SJCRH30 (cell line): ENCODE data around the gene DIAPH3. TPM values are rescaled to one million over a fixed set of nuclear protein-coding genes. Genes with fewer than 3 reads are reported as not detected.

ENCODE experiments used
- DNase-seq, 2 experiments: peaks; one replicate each; pipeline ENCODE4 v3.0.0-alpha.2; 2015 to 2020
- H3K27ac ChIP-seq: fragments of 250-450 bp; sonication (Bioruptor Pico); 2 replicates; pipeline ENCODE4 v1.5.1; 2020; ENCODE audit warnings: mild to moderate bottlenecking, moderate library complexity
- H3K27me3 ChIP-seq: fragments of 250-450 bp; sonication (Bioruptor Pico); 2 replicates; pipeline ENCODE4 v1.5.1; 2020; ENCODE audit warnings: mild to moderate bottlenecking, moderate library complexity
- H3K36me3 ChIP-seq: fragments of 250-450 bp; sonication (Bioruptor Pico); 2 replicates; pipeline ENCODE4 v1.5.1; 2020; ENCODE audit warnings: mild to moderate bottlenecking, moderate library complexity
- H3K4me1 ChIP-seq: fragments of 250-450 bp; sonication (Bioruptor Pico); 2 replicates; pipeline ENCODE4 v1.5.1; 2020; ENCODE audit warnings: mild to moderate bottlenecking, moderate library complexity
- H3K4me3 ChIP-seq: fragments of 250-450 bp; sonication (Bioruptor Pico); 2 replicates; pipeline ENCODE4 v1.5.1; 2020; ENCODE audit warnings: mild to moderate bottlenecking, moderate library complexity
- H3K9me3 ChIP-seq: fragments of 250-450 bp; sonication (Bioruptor Pico); replicated peaks from 2 replicates; pipeline ENCODE4 v1.5.1; 2020; ENCODE audit warnings: mild to moderate bottlenecking, moderate library complexity
- total RNA-seq: library from RNA; depleted of rRNA; stranded (reverse); fragments of >200 nt; shearing (Covaris generic); gene quantifications from 2 replicates; pipeline ENCODE4 v1.2.3, GENCODE V29; 2014

DIAPH3 gene
- total RNA-seq, 1 experiment from 2014 or later = 37.7 TPM

DNA sequence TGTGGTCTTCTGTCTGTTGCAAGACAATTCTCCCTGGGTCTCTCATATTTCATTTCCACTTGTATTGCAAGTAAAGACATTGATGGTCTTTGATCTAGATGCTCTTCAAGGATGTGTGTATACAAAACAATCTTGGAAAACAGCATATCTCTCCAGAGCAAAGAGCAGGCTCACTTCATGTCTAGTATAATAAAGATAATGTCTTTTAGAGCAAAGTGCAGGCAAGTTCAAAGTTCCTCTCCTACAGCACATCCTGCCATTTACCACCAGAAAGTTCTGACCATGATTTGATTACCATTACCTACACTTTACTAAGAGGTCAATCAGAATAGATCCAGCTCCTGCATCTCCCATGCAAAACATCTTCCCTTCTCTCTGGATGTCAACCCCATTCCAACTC lies 162.8 kb downstream of the DIAPH3 start:
- H3K27ac ChIP-seq = no peak overlapping the region
- H3K4me3 ChIP-seq = no peak overlapping the region
- H3K9me3 ChIP-seq = no peaks in the 10 kb centered on the region
- H3K27me3 ChIP-seq = no peaks in the 10 kb centered on the region
- peaks cover 18% of the 10 kb centered on the region for H3K36me3 ChIP-seq
- no peaks in the 10 kb centered on the region for H3K4me1 ChIP-seq
- DNase-seq = no peak

DNA sequence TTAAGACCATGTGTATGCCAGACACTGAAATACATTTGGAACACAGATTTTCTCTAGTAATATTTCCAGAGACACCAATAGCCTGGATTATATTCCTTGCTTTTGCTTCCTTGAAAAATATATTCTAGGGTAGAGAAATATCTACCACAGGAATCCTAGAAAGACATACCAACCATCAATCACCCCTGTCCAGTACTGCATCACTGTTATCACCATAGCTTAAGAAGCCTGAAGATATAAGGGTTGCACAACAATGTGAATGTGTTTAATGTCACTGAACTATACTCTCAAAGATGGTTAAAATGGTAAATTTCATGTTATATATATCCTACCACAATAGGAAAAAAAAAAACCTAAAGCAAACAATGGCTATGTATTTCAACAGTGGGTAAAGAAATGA lies 163.6 kb downstream of the DIAPH3 start:
- Histone ChIP-seq H3K4me1 (no peaks in the 10 kb centered on the region), H3K27ac (no peak overlapping the region), H3K36me3 (peaks cover 16% of the 10 kb centered on the region), H3K9me3 (no peaks in the 10 kb centered on the region), H3K4me3 (no peak overlapping the region), H3K27me3 (no peaks in the 10 kb centered on the region)
- no peak for DNase-seq

DNA sequence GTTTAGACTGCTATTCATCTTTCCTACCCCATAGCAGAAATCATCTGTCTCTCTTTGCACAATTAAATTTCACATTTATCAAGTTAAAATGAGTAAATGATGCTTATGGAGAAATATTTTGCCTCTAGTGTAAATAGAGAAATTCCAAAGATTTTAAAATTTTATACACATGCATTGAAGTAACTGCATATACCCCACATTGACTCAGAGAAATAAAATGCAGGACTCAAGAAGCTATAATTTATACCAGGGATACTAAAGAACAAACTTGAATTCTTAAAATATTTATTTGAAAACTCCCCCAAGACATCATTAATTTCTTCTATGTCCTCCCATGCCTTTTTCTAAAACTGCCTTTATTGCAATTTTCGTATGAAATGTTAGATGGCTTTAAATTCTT lies 165.8 kb downstream of the DIAPH3 start:
- Histone ChIP-seq H3K4me3 (no peak overlapping the region), H3K9me3 (no peaks in the 10 kb centered on the region), H3K27me3 (no peaks in the 10 kb centered on the region), H3K36me3 (peaks cover 20% of the 10 kb centered on the region), H3K27ac (no peak overlapping the region), H3K4me1 (no peaks in the 10 kb centered on the region)
- no peak for DNase-seq

DNA sequence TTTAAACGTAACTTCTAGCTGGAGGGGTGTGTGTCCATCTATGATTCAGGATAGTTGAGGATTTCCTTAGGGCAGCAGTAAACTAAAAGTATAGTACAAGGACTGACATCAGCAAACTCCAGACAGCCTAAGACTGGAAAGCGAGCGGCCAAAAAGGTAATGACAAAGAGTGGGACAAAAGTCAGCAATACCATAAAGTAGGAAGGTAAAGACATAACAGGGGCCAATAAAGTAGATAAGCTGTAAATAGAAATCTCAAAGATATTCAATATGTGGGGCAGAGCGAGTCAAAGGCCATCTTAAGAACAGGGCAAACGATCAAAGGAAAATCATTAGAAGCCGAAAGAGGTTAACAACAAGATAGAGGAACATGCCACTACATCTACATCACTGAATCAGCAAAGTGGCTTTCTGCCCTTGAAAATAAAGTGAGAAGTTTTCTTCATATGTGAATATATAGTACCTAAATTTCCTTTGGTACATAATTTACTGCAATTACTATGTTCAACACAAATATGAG lies 167.2 kb downstream of the DIAPH3 start:
- Histone ChIP-seq H3K4me3 (no peak overlapping the region), H3K27ac (no peak overlapping the region), H3K9me3 (no peaks in the 10 kb centered on the region), H3K27me3 (no peaks in the 10 kb centered on the region), H3K36me3 (peaks cover 26% of the 10 kb centered on the region), H3K4me1 (no peaks in the 10 kb centered on the region)
- no peak for DNase-seq

DNA sequence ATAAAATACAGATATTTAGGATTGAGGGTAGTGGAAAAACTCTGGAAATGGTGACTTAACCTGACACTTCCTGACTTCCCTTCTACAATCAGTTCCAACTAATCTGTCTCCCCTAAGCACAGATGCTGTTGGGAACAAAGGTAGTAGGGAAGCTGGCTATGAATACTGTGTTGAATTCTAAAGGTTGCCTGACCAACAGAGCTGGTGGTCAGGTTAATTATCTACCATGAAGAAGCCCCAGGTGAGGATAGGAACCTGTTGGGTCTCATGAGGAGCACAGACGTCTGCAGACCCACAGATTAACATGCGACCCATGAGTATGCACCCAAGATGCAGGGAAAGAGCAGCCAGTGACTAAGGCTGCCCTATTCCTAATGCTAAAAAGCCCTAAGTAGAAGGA lies 172.3 kb downstream of the DIAPH3 start:
- Histone ChIP-seq H3K36me3 (peaks cover 21% of the 10 kb centered on the region), H3K27ac (no peak overlapping the region), H3K4me1 (no peaks in the 10 kb centered on the region), H3K4me3 (no peak overlapping the region), H3K9me3 (no peaks in the 10 kb centered on the region), H3K27me3 (no peaks in the 10 kb centered on the region)
- DNase-seq = no peak

DNA sequence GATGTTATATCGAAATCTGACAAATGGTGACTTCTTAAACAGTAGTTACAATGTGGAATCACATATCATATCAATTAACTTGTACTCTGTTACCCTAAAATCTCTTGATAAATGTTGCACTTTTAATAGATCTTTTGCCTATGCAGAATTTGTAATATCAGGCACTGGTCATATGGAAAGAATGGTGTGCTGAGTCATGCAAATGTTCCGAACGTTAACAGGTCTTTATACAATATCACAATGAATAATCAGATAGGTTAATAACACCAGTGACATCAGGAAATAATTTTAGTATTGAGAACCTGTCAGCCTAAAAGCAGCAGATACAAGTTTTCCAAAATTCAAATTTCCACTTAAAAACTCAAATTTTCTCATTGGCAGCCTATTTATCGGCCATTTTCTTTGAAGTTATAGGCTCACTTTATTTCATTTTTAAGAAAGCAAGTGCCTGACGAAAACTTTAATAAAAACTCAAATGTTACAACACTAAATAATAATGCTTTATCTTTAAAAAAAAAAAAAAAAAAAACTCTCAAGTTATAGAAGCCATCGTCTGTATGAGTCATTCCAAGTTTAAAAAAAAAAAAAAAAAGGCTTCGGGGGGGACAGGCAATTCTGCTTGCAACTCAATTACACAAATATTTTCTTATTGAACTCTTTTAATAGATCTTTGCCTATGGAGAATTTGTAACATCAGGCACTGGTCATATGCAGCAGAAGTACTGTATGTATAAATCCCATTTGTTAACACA lies 180.9 kb downstream of the DIAPH3 start:
- Histone ChIP-seq H3K27me3 (no peaks in the 10 kb centered on the region), H3K9me3 (no peaks in the 10 kb centered on the region), H3K4me3 (no peak overlapping the region), H3K4me1 (no peaks in the 10 kb centered on the region), H3K36me3 (peaks cover 23% of the 10 kb centered on the region), H3K27ac (no peak overlapping the region)
- no peak for DNase-seq

DNA sequence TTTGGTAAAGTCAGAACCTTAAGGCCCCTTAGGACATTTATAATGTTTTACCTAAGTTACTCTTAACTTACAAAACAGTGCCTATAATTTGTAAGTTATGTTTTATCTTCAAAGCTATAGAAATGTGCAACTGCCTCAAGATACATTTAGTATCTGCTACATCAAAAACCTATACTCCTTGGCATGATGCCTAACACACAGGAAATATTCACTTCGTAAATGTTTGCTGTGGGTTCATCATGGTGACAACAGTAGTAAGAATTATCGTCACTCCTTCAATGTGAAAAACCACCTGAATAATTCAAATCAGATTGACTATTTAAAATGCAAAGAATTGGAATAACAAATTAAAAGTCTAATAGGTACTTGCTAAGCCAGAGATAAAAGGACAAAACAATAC lies 184.1 kb downstream of the DIAPH3 start:
- no peak overlapping the region for H3K27ac ChIP-seq
- DNase-seq = no peak
- H3K27me3 ChIP-seq = no peaks in the 10 kb centered on the region
- H3K9me3 ChIP-seq = no peaks in the 10 kb centered on the region
- H3K4me1 ChIP-seq = no peaks in the 10 kb centered on the region
- peaks cover 27% of the 10 kb centered on the region for H3K36me3 ChIP-seq
- no peak overlapping the region for H3K4me3 ChIP-seq

DNA sequence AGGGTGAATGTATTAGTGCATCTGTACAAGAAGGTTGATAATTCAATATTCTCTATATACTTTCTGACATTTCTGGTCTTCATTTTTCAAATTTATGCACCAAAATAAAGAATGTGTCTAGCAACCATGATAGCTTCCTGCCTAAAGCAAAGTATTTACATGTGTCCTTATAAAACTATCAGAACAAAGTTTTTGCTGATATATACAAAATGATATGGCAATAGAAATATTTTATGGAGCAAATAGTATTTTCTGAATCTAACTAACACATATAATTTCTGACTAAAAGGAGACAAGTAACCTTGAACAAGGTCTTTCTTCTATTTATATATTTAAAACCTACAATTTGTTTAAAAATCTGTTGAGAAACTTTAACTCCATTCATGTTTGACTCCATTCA lies 184.9 kb downstream of the DIAPH3 start:
- no peak for DNase-seq
- Histone ChIP-seq H3K27ac (no peak overlapping the region), H3K27me3 (no peaks in the 10 kb centered on the region), H3K4me3 (no peak overlapping the region), H3K9me3 (no peaks in the 10 kb centered on the region), H3K36me3 (peaks cover 26% of the 10 kb centered on the region), H3K4me1 (no peaks in the 10 kb centered on the region)

DNA sequence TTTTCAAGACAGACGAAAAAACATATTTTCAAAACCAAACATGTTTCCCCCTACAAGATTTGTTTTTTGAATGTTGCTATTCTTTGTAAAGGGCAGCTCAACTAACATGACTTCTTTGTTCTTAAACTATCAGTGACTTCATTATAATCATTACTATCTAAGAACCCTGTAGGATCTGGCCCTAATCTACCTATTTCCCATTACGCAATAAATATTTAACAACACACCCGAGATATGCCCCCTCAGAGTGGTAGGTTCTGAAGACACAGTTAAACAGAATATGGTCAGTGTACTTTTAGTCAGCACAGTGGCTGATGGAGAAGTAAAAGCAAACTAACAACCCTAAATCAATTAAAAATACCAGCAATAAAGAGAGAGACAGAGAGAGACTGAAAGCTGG lies 186.9 kb downstream of the DIAPH3 start:
- Histone ChIP-seq H3K4me1 (no peaks in the 10 kb centered on the region), H3K36me3 (peaks cover 23% of the 10 kb centered on the region), H3K27ac (no peak overlapping the region), H3K27me3 (no peaks in the 10 kb centered on the region), H3K4me3 (no peak overlapping the region), H3K9me3 (no peaks in the 10 kb centered on the region)
- DNase-seq = no peak

DNA sequence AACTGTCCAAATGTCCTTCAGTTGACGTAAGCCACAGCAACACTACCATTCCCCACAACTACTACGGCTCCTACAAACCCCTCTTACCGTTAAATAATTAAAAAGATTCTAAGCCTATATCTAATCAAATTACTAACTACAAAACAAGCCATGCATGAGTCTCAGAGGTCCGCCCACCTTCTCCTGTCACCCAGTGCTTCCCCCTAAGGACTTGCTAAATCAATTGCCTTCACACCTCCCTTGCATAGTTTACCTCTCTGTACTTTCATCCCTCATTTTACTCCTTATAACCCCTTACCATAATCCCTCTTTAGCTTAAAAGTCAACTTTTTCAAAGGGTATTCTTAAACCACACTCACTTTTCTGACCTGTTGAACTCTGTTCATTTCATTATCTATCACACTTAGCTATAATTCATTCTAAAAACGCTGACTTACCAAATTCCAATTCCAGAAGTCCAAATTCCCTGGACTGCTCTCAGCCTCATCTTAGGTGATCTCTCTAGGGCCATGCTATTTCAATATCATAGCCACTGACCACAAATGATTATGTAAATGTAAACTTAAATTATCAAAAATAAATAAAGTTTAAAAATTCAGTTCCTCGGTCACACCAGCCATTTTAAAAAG lies 187.8 kb downstream of the DIAPH3 start:
- Histone ChIP-seq H3K27me3 (no peaks in the 10 kb centered on the region), H3K4me3 (no peak overlapping the region), H3K9me3 (no peaks in the 10 kb centered on the region), H3K4me1 (no peaks in the 10 kb centered on the region), H3K27ac (no peak overlapping the region), H3K36me3 (peaks cover 21% of the 10 kb centered on the region)
- DNase-seq = no peak

DNA sequence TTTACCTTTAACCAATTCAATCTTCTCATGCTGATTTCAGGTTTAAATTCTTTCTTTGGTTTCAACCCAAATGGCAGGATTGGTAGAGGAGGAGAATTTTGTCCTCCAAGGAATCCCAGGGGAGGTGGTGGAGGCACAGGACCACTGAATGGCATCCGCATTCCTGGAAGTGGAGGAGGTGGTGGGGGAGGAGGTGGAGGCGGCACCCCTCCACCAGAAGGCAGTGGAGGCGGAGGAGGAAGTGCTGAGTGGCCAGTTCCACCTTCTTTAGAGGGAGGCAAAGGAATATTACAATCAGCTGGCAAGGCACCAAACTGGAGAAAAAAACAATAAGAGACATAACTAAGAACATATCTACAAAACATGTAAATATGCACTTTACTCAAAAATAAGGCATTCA lies 192.9 kb downstream of the DIAPH3 start:
- Histone ChIP-seq H3K4me3 (no peak overlapping the region), H3K27me3 (no peaks in the 10 kb centered on the region), H3K4me1 (no peaks in the 10 kb centered on the region), H3K27ac (no peak overlapping the region), H3K36me3 (peaks cover 21% of the 10 kb centered on the region), H3K9me3 (no peaks in the 10 kb centered on the region)
- DNase-seq = no peak

DNA sequence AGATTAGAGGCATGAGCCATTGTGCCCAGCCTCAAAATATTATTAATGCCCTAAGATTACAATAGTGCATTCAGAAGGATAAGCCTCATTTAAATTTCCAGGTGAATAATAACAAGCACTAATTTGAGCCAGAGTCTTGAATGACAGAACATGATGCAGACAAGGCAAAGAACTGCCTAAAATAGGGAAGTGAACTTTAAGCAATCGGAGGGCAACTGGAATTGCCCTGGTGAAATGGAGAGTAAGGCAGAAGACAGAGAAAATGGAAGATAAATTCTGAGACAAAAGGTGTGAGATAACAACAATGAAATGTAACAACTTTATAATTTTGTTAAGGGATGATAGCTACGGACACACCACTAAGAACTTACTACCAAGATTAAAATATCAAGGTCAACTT lies 199.9 kb downstream of the DIAPH3 start:
- Histone ChIP-seq H3K4me3 (no peak overlapping the region), H3K27me3 (no peaks in the 10 kb centered on the region), H3K4me1 (no peaks in the 10 kb centered on the region), H3K9me3 (no peaks in the 10 kb centered on the region), H3K36me3 (peaks cover 23% of the 10 kb centered on the region), H3K27ac (no peak overlapping the region)
- DNase-seq = no peak

DNA sequence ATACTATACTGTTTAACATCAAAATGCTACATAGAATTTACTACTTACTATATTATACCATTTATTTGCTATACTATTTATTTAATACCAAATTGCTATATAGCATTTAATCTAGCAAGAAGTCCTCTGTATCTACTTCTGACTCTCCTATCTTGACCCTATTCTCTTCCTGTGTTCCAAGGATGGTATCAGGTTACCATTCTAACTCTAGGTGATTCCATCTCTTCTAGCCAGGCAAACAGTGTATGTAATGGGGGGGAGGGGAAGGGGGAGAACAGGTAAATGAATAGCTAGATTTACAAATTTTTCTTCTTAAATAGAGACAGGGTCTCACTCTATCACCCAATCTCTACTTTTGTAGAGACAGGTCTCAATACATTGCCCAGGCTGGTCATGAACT lies 200.3 kb downstream of the DIAPH3 start:
- H3K4me1 ChIP-seq = no peaks in the 10 kb centered on the region
- DNase-seq = no peak
- H3K27ac ChIP-seq = no peak overlapping the region
- no peaks in the 10 kb centered on the region for H3K27me3 ChIP-seq
- H3K4me3 ChIP-seq = no peak overlapping the region
- H3K9me3 ChIP-seq = no peaks in the 10 kb centered on the region
- peaks cover 21% of the 10 kb centered on the region for H3K36me3 ChIP-seq

DNA sequence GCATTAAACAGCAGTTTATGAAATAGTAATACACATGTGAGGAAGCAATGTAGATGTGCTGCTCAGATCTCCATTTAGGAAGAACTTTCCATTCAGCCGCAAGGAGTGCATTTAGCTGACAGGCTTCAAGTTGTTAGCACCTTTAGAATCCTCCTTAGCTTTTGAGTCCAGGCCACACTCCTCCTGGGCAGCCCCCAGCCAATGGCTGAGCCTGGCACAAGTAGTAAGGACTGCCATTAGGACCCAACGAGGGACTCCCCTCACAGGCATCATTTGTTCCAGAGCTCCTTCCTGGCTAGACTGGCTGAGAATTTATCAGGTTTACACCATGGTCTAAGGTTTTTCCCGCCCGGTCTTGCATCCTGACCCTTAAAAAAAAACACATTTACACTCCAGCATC lies 201.4 kb downstream of the DIAPH3 start:
- Histone ChIP-seq H3K27me3 (no peaks in the 10 kb centered on the region), H3K4me3 (no peak overlapping the region), H3K36me3 (peaks cover 19% of the 10 kb centered on the region), H3K4me1 (no peaks in the 10 kb centered on the region), H3K9me3 (no peaks in the 10 kb centered on the region), H3K27ac (no peak overlapping the region)
- DNase-seq = no peak

DNA sequence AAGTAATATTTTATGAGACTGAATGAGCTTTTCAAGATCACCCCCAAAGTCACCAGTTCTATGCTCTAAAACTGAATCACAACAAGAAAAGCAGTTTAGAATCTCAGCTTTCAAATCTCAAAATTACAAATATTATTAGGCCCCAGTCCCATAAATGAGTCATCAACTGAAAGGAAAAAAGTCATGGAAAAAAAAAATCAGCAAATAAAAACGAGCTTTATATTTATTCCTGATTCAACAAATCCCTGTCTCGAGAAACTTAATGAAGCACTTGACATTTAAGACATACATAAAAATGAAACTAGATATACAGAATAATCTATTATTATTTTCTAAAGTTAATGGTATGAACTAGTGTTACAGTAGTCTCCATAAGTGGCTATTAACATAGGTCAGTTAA lies 203.0 kb downstream of the DIAPH3 start:
- DNase-seq = no peak
- Histone ChIP-seq H3K9me3 (no peaks in the 10 kb centered on the region), H3K27ac (no peak overlapping the region), H3K4me1 (no peaks in the 10 kb centered on the region), H3K27me3 (no peaks in the 10 kb centered on the region), H3K36me3 (peaks cover 31% of the 10 kb centered on the region), H3K4me3 (no peak overlapping the region)

DNA sequence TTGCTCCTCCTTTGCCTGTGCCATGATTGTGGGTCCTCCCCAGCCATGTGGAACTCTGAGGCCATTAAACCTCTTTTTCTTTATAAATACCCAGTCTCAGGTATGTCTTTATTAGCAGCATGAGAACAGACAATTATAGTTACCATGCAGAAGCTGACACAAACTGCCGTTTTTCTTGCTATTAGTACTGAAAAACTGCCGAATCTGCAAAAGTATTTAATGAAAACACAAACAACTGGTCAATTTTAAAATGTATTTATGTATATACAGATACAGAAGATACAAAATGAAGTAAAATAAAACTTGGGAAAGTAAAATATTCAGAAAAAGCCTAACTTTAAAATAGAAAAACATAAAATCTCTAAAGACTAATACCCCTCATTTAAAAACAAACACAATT lies 206.3 kb downstream of the DIAPH3 start:
- Histone ChIP-seq H3K9me3 (no peaks in the 10 kb centered on the region), H3K36me3 (peaks cover 26% of the 10 kb centered on the region), H3K27ac (no peak overlapping the region), H3K27me3 (no peaks in the 10 kb centered on the region), H3K4me3 (no peak overlapping the region), H3K4me1 (no peaks in the 10 kb centered on the region)
- no peak for DNase-seq
